ENCODE measurements around the gene ACVR1. TPM values are rescaled to one million over a fixed set of nuclear protein-coding genes. Genes with fewer than 3 reads are reported as not detected.
A peak's percentile ranks its signal among the peaks of the same experiment; 100 is the strongest.

The ACVR1 gene
- total and polyA plus RNA-seq, 2 of the 13 experiments (the other 11 are each of a cell fraction or from before 2014, with no cell fraction given) = 2.3 to 5.4 TPM

- intact Hi-C loops (cut with micrococcal nuclease; ENCODE audit: unreplicated experiment) = no loop called here
- CTCF ChIA-PET (ENCODE audit: low intra/inter-chr PET ratio, low total read pairs) = no interaction called here
- in situ Hi-C loops (cut with HindIII; ENCODE audit: extremely low pct_ligation_motif_present, low pct_unique_long_range_greater_than_20kb) = no loop called here
- no peak for TF ChIP-seq ZBTB8A (CRISPR knock-in tag; IDR thresholded peaks at IDR 0.05; ENCODE audit: borderline replicate concordance, low read depth)
- no peak overlapping the region for H3K9ac ChIP-seq (ENCODE audit: insufficient read depth, low read depth, low read length)
- no TSS peak for BruUV-seq (replicated peaks)
- no peaks in the 10 kb centered on the region for H4K20me1 ChIP-seq (ENCODE audit: insufficient read depth, low read length)
- no peak overlapping the region for H3K27ac ChIP-seq (ENCODE audit: extremely low read length, insufficient read depth, low read length)
- H3K79me2 ChIP-seq (ENCODE audit: insufficient read depth, low read length) = no peaks in the 10 kb centered on the region
- ATAC-seq (no peak), DNase-seq (ENCODE audit: low spot score) (no peak), FAIRE-seq (no peak)
- no peaks in the 10 kb centered on the region for H3K27me3 ChIP-seq (ENCODE audit: control insufficient read depth in 1 of 2, insufficient read depth in 2 of 2, low read length in 2 of 2)
- POLR2A ChIA-PET = no interaction called here
- H2AFZ ChIP-seq (ENCODE audit: low read length) = no peak overlapping the region
- whole genome bisulfite sequencing (ENCODE audit: low lambda C conversion rate) = 100% methylated on average over 1 of the region's 1 CpG
- no peaks in the 10 kb centered on the region for H3K9me3 ChIP-seq (ENCODE audit: low read length)
- H3K4me3 ChIP-seq (replicated peaks in 1 of 3; ENCODE audit: insufficient read depth in 1 of 3, low read depth in 2 of 3, low read length in 3 of 3) = no peak overlapping the region
- no peak overlapping the region for H3K4me2 ChIP-seq (ENCODE audit: low read depth, low read length)
- peaks cover 9% of the 10 kb centered on the region for H3K4me1 ChIP-seq (ENCODE audit: insufficient read depth, low read length)
- no peaks in the 10 kb centered on the region; a peak in 1 of 5 replicates for H3K36me3 ChIP-seq (replicated peaks in 1 of 2; ENCODE audit: control insufficient read depth in 1 of 2, insufficient read depth in 2 of 2, low read length in 2 of 2)
Measured at GRCh38 chr2:157815421-157815820, 60.7 kb downstream of the ACVR1 start.

GRCh38 chr2:157813467-157813866, 62.7 kb downstream of the ACVR1 start:
- H3K4me2 ChIP-seq (ENCODE audit: low read depth, low read length) = no peak overlapping the region
- H2AFZ ChIP-seq (ENCODE audit: low read length) = no peak overlapping the region
- WGBS (ENCODE audit: low lambda C conversion rate) = 82% methylated on average over 2 of the region's 2 CpGs
- peaks cover 9% of the 10 kb centered on the region for H3K4me1 ChIP-seq (ENCODE audit: insufficient read depth, low read length)
- H4K20me1 ChIP-seq (ENCODE audit: insufficient read depth, low read length) = no peaks in the 10 kb centered on the region
- H3K9me3 ChIP-seq (ENCODE audit: low read length) = no peaks in the 10 kb centered on the region
- ChIA-PET POLR2A (no interaction called here), CTCF (ENCODE audit: low intra/inter-chr PET ratio, low total read pairs) (no interaction called here)
- intact Hi-C loops (cut with micrococcal nuclease; ENCODE audit: unreplicated experiment) = no loop called here
- no peak for DNase-seq (ENCODE audit: low spot score)
- BruUV-seq (replicated peaks) = no TSS peak
- no peaks in the 10 kb centered on the region for H3K27me3 ChIP-seq (ENCODE audit: control insufficient read depth in 1 of 2, insufficient read depth in 2 of 2, low read length in 2 of 2)
- no peaks in the 10 kb centered on the region for H3K79me2 ChIP-seq (ENCODE audit: insufficient read depth, low read length)
- no peak overlapping the region for H3K27ac ChIP-seq (ENCODE audit: extremely low read length, insufficient read depth, low read length)
- H3K36me3 ChIP-seq (replicated peaks in 1 of 2; ENCODE audit: control insufficient read depth in 1 of 2, insufficient read depth in 2 of 2, low read length in 2 of 2) = no peaks in the 10 kb centered on the region; a peak in 1 of 5 replicates
- no peak overlapping the region for H3K9ac ChIP-seq (ENCODE audit: insufficient read depth, low read depth, low read length)
- no peak overlapping the region for H3K4me3 ChIP-seq (replicated peaks in 1 of 3; ENCODE audit: insufficient read depth in 1 of 3, low read depth in 2 of 3, low read length in 3 of 3)
- peak; percentile 54; the same call in 1 of the 3 replicates for ATAC-seq
- FAIRE-seq = peak; percentile 59
- in situ Hi-C loops (cut with HindIII; ENCODE audit: extremely low pct_ligation_motif_present, low pct_unique_long_range_greater_than_20kb) = no loop called here
- TF ChIP-seq ZBTB20 (CRISPR knock-in tag; IDR thresholded peaks at IDR 0.05; ENCODE audit: borderline replicate concordance, low read depth) (no peak), ZNF777 (CRISPR knock-in tag; IDR thresholded peaks at IDR 0.05) (no peak), ZNF547 (CRISPR knock-in tag; IDR thresholded peaks at IDR 0.05) (no peak), ZNF629 (CRISPR knock-in tag; conservative IDR thresholded peaks at IDR 0.05) (no peak), RARG (CRISPR knock-in tag; IDR thresholded peaks at IDR 0.05; ENCODE audit: low read depth) (no peak), IKZF4 (CRISPR knock-in tag; IDR thresholded peaks at IDR 0.05; ENCODE audit: borderline replicate concordance, low read depth, not compliant biosample characterization) (no peak), JARID2 (CRISPR knock-in tag; IDR thresholded peaks at IDR 0.05; ENCODE audit: insufficient replicate concordance) (no peak), HNRNPL (IDR thresholded peaks at IDR 0.05; ENCODE audit: low read depth, low read length) (no peak), ZNF615 (CRISPR knock-in tag; IDR thresholded peaks at IDR 0.05; ENCODE audit: borderline replicate concordance) (no peak), HOXD1 (CRISPR knock-in tag; IDR thresholded peaks at IDR 0.05) (no peak), DMAP1 (CRISPR knock-in tag; IDR thresholded peaks at IDR 0.05) (no peak), MYC (CRISPR knock-in tag; IDR thresholded peaks at IDR 0.05; ENCODE audit: borderline replicate concordance) (no peak), HOXA9 (CRISPR knock-in tag; IDR thresholded peaks at IDR 0.05; ENCODE audit: borderline replicate concordance) (no peak)
- TF ChIP-seq, protein P1, sequence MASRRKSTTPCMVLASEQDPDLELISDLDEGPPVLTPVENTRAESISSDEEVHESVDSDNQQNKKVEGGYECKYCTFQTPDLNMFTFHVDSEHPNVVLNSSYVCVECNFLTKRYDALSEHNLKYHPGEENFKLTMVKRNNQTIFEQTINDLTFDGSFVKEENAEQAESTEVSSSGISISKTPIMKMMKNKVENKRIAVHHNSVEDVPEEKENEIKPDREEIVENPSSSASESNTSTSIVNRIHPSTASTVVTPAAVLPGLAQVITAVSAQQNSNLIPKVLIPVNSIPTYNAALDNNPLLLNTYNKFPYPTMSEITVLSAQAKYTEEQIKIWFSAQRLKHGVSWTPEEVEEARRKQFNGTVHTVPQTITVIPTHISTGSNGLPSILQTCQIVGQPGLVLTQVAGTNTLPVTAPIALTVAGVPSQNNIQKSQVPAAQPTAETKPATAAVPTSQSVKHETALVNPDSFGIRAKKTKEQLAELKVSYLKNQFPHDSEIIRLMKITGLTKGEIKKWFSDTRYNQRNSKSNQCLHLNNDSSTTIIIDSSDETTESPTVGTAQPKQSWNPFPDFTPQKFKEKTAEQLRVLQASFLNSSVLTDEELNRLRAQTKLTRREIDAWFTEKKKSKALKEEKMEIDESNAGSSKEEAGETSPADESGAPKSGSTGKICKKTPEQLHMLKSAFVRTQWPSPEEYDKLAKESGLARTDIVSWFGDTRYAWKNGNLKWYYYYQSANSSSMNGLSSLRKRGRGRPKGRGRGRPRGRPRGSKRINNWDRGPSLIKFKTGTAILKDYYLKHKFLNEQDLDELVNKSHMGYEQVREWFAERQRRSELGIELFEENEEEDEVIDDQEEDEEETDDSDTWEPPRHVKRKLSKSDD (CRISPR knock-in tag; IDR thresholded peaks at IDR 0.05; ENCODE audit: low read depth) = no peak
- TF ChIP-seq, protein P2, sequence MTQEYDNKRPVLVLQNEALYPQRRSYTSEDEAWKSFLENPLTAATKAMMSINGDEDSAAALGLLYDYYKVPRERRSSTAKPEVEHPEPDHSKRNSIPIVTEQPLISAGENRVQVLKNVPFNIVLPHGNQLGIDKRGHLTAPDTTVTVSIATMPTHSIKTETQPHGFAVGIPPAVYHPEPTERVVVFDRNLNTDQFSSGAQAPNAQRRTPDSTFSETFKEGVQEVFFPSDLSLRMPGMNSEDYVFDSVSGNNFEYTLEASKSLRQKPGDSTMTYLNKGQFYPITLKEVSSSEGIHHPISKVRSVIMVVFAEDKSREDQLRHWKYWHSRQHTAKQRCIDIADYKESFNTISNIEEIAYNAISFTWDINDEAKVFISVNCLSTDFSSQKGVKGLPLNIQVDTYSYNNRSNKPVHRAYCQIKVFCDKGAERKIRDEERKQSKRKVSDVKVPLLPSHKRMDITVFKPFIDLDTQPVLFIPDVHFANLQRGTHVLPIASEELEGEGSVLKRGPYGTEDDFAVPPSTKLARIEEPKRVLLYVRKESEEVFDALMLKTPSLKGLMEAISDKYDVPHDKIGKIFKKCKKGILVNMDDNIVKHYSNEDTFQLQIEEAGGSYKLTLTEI (CRISPR knock-in tag; conservative IDR thresholded peaks at IDR 0.05) = no peak
